IPS DF 19.7 (cell line): Measurements from ENCODE around the gene HBZ.
"Not testable (repeated sequence)": the region's sequence is repeated elsewhere in the genome, so short reads cannot be mapped to it uniquely, and the experiment has no call there.

Experiments
- DNase-seq: peaks from one replicate; pipeline ENCODE4 v3.0.0-alpha.2; 2013; ENCODE audit warnings: low read depth, low spot score

Gene HBZ

DNA sequence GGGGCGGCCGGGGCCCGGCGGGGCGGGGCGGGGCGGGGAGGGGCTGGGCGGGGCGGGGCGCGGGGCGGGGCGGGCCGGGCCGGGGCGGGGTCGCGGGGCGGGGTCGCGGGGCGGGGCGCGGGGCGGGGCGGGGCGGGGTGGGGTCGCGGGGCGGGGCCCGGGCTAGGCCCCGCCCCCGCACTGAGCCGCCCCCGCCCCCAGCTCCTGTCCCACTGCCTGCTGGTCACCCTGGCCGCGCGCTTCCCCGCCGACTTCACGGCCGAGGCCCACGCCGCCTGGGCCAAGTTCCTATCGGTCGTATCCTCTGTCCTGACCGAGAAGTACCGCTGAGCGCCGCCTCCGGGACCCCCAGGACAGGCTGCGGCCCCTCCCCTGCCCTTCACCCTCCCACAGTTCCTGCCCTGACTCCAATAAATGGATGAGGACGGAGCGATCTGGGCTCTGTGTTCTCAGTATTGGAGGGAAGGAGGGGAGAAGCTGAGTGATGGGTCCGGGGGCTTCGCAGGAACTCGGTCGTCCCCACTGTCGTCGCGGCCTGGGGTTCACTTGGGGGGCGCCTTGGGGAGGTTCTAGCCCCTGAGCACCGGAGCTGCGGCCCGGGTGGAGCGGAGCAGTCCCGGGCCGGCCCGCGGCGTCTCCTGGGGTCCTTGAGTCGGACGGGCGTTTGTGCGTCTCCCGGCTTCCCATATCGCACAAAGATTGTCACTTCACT lies 12.5 kb downstream of the HBZ start:
- no peak for DNase-seq

DNA sequence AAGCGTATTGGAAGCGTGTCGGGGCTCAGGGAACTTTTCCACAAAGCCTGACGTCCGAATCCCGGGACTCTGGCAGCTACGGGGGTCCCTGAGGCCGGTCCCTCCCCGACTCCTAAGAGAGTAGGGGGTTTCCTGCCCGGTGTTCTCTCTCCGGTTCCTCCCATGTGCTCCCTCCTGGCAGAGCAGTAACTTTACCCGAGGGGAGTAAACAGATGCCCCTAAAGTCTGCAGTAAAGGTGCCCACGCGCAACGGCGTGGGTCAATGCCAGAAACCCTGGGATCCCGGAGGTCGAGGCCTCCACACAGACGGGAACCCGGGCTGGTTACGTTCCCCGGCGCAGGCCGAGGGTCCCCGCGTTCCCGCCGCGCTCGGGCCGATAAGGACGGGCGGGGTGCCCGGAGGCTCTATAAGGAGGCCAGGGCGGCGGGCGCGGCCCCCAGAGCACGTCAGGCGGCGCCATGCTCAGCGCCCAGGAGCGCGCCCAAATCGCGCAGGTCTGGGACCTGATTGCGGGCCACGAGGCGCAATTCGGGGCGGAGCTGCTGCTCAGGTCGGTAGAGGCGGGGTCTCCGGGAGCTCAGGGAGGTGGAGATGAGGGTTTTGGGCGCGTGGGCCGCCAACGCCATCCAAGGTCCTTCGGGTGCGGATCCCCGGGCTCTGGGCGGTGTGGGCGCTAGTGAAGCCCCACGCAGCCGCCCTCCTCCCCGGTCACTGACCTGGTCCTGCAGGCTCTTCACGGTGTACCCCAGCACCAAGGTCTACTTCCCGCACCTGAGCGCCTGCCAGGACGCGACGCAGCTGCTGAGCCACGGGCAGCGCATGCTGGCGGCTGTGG lies 13.3 kb downstream of the HBZ start, which contains the start of gene HBM:
Gene HBM (plus strand): TSS at position 440 of the 836 bp plus-strand sequence. CDS start 20 bp downstream, at position 460.
- DNase-seq: no peak

DNA sequence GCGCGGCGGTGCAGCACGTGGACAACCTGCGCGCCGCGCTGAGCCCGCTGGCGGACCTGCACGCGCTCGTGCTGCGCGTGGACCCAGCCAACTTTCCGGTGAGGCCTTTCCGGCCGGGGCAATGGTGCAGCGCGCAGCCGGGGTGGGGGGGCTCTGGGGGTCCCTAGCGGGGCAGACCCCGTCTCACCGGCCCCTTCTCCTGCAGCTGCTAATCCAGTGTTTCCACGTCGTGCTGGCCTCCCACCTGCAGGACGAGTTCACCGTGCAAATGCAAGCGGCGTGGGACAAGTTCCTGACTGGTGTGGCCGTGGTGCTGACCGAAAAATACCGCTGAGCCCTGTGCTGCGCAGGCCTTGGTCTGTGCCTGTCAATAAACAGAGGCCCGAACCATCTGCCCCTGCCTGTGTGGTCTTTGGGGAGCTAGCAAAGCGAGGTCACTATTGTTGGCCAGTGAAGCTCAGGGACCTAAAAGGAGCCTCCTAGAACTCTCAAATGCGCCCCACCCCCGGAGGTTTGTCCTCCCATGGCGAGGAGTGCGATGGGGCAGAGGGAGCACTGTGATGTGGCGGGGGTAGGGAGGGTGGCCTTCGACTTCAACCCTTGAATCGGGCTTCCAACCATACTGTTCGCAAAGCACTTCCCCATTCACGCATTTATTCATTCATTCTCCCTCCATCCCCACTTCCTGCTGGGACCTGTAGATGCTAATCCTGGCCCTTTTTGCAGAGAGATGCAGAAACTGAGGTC lies 14.1 kb downstream of the HBZ start:
- DNase-seq: no peak

DNA sequence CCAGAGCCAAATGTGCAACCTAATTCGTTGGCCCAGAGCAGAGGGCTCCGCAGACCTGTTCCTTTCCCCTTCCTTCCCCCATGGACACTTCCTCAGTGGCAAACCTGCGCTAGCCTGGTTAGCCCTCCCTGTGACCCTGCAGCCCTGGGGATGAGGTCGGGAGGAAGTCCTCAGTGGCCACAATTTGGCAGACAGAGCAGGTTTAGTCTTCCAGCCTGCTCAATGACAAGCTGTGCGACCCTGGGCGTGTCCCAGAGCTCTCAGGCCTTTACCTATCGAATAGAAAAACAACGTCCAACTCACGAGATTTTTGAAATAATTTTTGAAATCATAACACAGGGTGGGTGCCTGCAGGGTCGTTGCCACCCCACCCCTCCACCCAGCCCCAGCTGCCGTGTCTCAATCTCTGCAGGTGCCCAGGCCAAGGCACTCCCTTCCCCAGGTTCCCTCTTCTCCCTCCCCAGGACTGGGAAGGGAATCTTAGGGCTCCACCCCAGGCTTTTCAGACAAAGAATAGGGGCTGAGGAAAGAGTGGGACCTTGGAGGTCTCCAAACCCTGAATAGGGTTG lies 14.8 kb downstream of the HBZ start:
- DNase-seq: no peak

DNA sequence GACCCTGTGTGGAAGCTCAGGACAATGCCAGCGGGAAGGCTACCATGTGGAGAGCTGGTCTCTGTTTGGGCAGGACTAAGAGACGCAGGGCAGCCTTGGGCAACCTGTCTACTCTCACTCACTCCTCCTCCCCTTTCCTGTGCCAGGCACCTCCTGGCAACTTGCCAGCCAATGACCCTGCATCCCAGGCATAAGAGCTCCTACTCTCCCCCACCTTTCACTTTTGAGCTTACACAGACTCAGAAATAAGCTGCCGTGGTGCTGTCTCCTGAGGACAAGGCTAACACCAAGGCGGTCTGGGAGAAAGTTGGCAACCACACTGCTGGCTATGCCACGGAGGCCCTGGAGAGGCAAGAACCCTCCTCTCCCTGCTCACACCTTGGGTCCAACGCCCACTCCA lies 16.0 kb downstream of the HBZ start:
- DNase-seq: no peak

DNA sequence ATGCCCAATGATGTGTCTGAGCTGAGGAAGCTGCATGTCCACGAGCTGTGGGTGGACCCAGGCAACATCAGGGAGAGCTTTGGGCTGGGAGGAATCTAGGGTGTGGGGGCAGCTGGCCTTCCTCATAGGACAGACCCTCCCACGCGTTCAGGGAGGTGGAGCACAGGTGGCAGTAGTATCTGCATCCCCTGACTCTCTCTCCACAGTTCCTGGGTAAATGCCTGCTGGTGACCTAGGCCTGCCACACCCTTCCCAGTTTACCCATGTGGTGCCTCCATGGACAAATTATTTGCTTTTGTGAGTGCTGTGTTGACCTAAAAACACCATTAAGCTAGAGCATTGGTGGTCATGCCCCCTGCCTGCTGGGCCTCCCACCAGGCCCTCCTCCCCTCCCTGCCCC lies 16.6 kb downstream of the HBZ start:
- DNase-seq: no peak

DNA sequence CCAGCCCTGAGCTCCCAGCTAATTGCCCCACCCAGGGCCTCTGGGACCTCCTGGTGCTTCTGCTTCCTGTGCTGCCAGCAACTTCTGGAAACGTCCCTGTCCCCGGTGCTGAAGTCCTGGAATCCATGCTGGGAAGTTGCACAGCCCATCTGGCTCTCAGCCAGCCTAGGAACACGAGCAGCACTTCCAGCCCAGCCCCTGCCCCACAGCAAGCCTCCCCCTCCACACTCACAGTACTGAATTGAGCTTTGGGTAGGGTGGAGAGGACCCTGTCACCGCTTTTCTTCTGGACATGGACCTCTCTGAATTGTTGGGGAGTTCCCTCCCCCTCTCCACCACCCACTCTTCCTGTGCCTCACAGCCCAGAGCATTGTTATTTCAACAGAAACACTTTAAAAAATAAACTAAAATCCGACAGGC lies 17.7 kb downstream of the HBZ start:
- not testable (repeated sequence) for DNase-seq

DNA sequence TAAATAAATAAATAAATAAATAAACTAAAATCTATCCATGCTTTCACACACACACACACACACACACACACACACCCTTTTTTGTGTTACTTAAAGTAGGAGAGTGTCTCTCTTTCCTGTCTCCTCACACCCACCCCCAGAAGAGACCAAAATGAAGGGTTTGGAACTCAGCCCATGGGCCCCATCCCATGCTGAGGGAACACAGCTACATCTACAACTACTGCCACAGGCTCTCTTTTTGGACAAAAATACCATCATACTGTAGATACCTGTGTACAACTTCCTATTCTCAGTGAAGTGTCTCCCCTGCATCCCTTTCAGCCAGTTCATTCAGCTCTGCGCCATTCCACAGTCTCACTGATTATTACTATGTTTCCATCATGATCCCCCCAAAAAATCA lies 18.3 kb downstream of the HBZ start:
- DNase-seq: no peak

DNA sequence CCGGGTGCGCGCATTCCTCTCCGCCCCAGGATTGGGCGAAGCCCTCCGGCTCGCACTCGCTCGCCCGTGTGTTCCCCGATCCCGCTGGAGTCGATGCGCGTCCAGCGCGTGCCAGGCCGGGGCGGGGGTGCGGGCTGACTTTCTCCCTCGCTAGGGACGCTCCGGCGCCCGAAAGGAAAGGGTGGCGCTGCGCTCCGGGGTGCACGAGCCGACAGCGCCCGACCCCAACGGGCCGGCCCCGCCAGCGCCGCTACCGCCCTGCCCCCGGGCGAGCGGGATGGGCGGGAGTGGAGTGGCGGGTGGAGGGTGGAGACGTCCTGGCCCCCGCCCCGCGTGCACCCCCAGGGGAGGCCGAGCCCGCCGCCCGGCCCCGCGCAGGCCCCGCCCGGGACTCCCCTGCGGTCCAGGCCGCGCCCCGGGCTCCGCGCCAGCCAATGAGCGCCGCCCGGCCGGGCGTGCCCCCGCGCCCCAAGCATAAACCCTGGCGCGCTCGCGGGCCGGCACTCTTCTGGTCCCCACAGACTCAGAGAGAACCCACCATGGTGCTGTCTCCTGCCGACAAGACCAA lies 20.0 kb downstream of the HBZ start, which contains the start of gene HBA2:
Gene HBA2 (plus strand): TSS at position 503 of the 568 bp plus-strand sequence. CDS start 37 bp downstream, at position 540.
- DNase-seq: not testable (repeated sequence)

DNA sequence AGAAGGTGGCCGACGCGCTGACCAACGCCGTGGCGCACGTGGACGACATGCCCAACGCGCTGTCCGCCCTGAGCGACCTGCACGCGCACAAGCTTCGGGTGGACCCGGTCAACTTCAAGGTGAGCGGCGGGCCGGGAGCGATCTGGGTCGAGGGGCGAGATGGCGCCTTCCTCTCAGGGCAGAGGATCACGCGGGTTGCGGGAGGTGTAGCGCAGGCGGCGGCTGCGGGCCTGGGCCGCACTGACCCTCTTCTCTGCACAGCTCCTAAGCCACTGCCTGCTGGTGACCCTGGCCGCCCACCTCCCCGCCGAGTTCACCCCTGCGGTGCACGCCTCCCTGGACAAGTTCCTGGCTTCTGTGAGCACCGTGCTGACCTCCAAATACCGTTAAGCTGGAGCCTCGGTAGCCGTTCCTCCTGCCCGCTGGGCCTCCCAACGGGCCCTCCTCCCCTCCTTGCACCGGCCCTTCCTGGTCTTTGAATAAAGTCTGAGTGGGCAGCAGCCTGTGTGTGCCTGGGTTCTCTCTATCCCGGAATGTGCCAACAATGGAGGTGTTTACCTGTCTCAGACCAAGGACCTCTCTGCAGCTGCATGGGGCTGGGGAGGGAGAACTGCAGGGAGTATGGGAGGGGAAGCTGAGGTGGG lies 20.9 kb downstream of the HBZ start:
- not testable (repeated sequence) for DNase-seq

DNA sequence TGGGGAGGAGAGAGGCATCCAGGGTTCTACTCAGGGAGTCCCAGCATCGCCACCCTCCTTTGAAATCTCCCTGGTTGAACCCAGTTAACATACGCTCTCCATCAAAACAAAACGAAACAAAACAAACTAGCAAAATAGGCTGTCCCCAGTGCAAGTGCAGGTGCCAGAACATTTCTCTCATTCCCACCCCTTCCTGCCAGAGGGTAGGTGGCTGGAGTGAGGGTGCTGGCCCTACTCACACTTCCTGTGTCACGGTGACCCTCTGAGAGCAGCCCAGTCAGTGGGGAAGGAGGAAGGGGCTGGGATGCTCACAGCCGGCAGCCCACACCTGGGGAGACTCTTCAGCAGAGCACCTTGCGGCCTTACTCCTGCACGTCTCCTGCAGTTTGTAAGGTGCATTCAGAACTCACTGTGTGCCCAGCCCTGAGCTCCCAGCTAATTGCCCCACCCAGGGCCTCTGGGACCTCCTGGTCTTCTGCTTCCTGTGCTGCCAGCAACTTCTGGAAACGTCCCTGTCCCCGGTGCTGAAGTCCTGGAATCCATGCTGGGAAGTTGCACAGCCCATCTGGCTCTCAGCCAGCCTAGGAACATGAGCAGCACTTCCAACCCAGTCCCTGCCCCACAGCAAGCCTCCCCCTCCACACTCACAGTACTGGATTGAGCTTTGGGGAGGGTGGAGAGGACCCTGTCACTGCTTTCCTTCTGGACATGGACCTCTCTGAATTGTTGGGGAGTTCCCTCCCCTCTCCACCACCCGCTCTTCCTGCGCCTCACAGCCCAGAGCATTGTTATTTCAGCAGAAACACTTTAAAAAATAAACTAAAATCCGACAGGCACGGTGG lies 21.7 kb downstream of the HBZ start:
- not testable (repeated sequence) for DNase-seq

DNA sequence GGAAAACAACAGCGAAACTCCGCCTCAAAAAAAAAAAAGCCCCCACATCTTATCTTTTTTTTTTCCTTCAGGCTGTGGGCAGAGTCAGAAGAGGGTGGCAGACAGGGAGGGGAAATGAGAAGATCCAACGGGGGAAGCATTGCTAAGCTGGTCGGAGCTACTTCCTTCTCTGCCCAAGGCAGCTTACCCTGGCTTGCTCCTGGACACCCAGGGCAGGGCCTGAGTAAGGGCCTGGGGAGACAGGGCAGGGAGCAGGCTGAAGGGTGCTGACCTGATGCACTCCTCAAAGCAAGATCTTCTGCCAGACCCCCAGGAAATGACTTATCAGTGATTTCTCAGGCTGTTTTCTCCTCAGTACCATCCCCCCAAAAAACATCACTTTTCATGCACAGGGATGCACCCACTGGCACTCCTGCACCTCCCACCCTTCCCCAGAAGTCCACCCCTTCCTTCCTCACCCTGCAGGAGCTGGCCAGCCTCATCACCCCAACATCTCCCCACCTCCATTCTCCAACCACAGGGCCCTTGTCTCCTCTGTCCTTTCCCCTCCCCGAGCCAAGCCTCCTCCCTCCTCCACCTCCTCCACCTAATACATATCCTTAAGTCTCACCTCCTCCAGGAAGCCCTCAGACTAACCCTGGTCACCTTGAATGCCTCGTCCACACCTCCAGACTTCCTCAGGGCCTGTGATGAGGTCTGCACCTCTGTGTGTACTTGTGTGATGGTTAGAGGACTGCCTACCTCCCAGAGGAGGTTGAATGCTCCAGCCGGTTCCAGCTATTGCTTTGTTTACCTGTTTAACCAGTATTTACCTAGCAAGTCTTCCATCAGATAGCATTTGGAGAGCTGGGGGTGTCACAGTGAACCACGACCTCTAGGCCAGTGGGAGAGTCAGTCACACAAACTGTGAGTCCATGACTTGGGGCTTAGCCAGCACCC lies 22.8 kb downstream of the HBZ start:
- DNase-seq: no peak

DNA sequence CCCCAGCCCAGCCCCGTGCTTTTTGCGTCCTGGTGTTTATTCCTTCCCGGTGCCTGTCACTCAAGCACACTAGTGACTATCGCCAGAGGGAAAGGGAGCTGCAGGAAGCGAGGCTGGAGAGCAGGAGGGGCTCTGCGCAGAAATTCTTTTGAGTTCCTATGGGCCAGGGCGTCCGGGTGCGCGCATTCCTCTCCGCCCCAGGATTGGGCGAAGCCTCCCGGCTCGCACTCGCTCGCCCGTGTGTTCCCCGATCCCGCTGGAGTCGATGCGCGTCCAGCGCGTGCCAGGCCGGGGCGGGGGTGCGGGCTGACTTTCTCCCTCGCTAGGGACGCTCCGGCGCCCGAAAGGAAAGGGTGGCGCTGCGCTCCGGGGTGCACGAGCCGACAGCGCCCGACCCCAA lies 23.6 kb downstream of the HBZ start:
- not testable (repeated sequence) for DNase-seq

DNA sequence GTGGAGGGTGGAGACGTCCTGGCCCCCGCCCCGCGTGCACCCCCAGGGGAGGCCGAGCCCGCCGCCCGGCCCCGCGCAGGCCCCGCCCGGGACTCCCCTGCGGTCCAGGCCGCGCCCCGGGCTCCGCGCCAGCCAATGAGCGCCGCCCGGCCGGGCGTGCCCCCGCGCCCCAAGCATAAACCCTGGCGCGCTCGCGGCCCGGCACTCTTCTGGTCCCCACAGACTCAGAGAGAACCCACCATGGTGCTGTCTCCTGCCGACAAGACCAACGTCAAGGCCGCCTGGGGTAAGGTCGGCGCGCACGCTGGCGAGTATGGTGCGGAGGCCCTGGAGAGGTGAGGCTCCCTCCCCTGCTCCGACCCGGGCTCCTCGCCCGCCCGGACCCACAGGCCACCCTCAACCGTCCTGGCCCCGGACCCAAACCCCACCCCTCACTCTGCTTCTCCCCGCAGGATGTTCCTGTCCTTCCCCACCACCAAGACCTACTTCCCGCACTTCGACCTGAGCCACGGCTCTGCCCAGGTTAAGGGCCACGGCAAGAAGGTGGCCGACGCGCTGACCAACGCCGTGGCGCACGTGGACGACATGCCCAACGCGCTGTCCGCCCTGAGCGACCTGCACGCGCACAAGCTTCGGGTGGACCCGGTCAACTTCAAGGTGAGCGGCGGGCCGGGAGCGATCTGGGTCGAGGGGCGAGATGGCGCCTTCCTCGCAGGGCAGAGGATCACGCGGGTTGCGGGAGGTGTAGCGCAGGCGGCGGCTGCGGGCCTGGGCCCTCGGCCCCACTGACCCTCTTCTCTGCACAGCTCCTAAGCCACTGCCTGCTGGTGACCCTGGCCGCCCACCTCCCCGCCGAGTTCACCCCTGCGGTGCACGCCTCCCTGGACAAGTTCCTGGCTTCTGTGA lies 24.3 kb downstream of the HBZ start, which contains the start of gene HBA1:
Gene HBA1 (plus strand): TSS at position 204 of the 906 bp plus-strand sequence. CDS start 37 bp downstream, at position 241.
- DNase-seq: not testable (repeated sequence)

DNA sequence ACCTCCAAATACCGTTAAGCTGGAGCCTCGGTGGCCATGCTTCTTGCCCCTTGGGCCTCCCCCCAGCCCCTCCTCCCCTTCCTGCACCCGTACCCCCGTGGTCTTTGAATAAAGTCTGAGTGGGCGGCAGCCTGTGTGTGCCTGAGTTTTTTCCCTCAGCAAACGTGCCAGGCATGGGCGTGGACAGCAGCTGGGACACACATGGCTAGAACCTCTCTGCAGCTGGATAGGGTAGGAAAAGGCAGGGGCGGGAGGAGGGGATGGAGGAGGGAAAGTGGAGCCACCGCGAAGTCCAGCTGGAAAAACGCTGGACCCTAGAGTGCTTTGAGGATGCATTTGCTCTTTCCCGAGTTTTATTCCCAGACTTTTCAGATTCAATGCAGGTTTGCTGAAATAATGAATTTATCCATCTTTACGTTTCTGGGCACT lies 25.0 kb downstream of the HBZ start:
- DNase-seq: no peak

DNA sequence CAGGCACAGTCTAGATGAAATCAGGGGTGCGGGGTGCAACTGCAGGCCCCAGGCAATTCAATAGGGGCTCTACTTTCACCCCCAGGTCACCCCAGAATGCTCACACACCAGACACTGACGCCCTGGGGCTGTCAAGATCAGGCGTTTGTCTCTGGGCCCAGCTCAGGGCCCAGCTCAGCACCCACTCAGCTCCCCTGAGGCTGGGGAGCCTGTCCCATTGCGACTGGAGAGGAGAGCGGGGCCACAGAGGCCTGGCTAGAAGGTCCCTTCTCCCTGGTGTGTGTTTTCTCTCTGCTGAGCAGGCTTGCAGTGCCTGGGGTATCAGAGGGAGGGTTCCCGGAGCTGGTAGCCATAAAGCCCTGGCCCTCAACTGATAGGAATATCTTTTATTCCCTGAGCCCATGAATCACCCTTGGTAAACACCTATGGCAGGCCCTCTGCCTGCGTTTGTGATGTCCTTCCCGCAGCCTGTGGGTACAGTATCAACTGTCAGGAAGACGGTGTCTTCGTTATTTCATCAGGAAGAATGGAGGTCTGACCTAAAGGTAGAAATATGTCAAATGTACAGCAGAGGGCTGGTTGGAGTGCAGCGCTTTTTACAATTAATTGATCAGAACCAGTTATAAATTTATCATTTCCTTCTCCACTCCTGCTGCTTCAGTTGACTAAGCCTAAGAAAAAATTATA lies 25.7 kb downstream of the HBZ start:
- DNase-seq: no peak

DNA sequence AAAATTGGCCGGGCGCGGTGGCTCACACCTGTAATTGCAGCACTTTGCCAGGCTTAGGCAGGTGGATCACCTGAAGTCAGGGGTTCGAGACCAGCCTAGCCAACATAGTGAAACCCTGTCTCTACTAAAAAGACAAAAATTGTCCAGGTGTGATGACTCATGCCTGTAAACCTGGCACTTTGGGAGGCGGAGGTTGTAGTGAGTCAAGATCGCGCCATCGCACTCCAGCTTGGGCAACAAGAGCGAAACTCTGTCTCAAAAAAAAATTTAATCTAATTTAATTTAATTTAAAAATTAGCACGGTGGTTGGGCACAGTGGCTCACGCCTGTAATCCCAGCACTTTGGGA lies 26.2 kb downstream of the HBZ start:
- DNase-seq: no peak
